ENCODE results near the gene AHI1.
A peak's percentile ranks its signal among the peaks of the same experiment; 100 is the strongest.

The AHI1 gene

DNA sequence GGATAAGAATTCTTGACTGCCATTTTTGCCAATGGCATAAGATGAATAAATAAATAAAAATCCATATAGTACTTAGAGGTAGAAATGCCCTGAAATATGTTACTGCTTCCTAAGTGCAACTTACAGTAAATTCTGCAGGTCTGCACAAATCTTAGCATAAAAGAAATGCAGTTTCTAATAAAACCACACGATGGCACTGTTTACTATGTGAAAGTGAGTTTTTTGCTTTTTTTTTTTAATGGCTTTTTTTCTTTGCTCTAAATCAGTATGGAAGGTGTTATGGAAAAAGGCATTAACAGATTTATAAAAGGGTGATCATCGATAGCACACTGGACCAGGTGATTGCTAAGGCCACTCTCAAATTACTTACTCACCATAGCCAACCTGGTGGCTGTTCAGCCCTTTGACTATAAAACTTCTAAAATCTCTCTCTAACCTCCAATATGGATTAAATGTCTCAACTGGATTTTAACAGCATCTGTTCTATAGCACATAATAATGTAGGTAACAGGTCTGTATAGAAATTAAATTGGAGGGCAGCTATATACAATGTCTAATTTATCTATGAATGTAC lies 45.8 kb downstream of the AHI1 start:
- DNase-seq, result peak in 2 of 5 experiments; percentile 13 to 54

DNA sequence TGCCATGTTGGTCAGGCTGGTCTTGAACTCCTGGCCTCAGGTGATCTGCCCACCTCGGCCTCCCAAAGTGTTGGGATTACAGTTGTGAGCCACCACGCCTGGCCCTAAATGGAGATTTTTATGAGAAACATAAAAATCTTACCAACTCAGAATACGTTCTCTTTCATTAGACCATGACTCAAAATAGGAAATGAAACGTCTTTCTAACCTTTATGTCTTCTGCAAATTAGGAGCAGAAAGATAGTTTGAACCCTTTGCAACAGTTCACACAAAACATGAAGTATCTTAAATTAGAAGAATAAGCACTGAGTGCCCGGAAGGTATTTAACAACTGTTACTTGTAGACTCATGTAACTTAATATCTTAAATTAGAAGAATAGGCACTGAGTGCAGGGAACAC lies 48.3 kb downstream of the AHI1 start:
- peak in 1 of 5 experiments; percentile 28 for DNase-seq

DNA sequence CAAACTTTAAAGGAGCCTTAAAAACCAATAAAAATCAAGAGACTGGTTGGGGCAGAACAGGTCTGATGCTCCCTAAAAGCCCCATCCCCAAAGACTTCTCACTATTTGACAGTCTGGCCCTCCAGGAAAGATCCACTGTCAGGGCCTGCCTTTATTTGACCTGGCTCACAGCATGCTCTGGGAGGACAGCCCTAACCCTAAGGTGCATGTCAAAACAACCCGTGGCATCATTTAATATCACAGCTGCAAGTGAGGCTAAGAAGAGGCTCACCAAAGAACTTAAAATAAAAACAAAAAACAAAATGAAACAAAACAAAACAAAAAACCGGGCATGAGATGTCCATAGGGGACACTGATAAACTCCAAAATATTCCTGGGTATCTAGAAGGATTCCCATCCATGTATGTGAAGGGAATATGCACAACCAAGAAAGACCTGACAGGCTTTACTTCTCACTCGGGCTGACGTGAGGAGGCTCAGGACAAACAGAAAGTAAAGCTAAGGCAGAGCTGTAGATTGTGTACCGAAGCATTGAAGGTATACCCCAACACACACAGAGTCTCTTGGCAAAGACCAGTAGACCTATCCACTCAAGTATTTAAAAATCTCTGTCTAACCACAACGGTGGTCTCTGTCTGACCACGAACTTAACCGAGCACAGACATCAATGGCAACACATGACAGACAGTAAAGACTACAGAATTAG lies 57.3 kb downstream of the AHI1 start:
- peak in 1 of 5 experiments; percentile 49 for DNase-seq

DNA sequence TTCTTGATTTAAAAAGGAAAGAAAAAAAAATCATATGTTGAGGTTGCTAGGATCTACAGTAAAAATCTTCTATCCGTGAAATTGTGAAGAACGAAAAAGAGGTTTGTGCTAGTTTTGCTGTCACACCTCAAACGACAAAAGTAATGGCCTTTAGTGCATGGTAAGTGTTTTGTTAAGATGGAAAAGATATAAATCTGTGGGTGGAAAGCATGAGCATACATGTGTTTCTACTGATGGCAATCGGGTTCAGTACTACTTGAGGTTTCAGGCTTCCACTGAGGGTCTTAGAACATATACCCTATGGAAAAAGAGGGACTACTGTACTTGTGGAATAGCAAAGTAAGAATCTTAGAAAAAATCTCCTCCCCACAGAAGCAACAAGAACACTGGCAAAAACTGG lies 58.0 kb downstream of the AHI1 start:
- DNase-seq, result peak in 1 of 5 experiments; percentile 84

DNA sequence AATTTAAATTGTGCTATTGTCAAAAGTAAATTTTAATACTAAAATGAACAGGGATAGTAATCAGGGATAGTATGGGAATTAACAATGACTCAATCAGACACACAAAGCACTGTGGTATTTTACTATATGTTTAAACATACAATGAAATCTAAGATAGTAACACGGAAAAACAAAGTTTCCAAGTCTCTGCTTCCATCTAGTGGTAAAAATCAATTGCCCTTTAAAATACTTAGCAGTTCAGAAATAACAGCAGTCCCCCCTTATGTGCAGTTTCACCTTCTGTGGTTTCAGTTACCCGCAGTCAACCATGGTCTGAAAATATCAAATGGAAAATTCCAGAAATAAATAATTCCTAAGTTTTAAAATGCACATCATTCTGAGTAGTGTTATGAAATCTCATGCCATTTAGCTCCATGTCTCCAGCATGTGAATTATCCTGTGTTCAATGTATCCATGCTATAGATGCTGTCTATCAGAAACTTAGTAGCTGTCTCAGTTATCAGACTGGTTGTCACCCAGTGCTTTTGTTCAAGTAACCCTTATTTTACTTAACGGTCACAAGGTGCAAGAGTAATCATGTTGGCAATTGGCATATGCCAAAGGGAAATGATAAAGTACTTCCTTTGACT lies 58.5 kb downstream of the AHI1 start:
- peak in 1 of 5 experiments; percentile 70 for DNase-seq

DNA sequence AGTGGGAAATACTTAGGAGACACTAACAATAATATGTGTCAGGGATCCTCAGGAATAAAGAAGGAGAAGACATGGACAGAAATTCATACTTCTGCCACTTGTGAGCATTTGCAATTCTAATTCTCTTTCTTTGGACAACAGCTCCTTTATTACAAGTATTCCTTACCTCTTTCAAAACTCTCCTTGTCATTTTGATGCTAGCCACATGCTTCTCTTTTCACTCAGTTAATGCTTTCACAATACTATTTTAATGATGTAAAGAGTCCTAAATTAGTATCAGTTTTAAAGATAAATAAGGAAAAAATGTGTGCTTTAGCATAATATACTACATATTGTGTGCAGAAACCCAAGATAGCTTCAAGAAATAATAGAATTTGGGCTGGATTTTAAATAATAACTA lies 62.5 kb downstream of the AHI1 start:
- DNase-seq, result no peak

DNA sequence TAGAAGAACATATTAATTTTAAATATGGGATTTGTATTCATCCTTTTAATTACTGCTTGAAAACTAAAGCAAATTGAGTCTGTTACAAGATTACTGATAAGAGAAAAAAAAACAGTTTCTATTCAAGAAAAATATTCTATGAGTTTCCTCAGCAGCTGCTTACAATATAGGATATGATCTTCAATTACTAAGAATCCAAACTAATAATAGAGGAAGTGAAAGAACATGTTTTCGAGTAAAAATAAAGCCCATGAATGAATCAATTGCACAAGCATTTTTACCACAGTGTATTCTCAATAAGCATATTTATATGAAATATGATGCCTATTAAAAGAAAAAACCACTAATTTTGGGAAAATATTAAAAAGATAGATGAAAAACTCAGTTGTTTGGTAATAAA lies 63.4 kb downstream of the AHI1 start:
- peak in 1 of 5 experiments; percentile 14 for DNase-seq

DNA sequence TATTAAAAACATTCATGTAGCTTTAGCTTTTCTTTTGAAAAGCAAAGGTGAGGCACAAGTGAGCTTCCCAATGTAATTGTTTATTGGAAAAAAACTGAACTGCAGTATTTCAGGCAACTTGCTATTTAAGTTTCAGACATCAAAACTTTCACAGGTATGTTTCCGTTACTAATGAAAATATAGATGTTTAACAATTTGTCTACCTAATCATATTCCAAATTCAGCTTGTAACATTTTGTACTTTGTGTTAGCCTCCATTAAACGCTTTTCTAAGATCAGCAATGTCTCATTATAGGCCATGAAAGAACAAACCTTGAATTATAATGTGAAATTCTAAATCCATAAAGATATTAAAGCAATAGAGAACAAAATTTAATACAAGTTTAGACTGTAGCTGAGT lies 69.5 kb downstream of the AHI1 start:
- no peak for DNase-seq

DNA sequence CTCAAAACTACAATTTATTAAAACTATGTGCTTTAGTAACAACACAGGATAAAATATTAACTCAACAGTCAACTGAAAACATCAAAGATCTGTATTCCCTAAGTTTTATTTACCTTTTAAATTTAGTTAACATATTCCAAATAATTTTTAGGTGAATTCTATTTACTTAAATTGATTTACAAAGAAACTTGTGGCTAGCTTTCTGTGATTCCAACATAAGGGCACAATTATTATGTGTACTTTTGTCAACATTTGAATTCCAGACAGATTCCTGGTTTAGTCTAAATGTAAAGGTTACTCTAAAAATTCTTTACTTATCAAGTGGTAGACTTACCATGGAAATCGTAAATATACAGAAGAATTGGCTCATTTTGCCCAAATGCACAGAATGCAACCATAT lies 70.7 kb downstream of the AHI1 start:
- DNase-seq, result no peak

DNA sequence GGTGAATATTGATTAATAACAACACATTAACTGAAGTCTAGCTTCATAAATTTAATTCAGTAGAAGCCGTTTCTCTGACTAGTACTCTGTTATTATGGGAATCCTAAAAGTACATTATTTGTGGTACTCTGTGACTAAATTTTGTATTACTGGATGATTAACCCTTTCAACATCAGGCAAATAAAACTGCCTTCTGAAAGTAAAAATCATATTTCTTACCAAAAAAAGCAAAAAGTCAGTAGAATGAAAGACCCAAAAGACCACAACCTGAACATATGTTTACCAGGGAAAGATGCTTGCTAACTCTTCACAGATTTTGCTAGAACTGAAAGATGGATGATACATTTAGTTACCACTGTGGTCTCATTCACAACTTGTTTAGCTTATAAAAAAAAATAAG lies 73.2 kb downstream of the AHI1 start:
- DNase-seq, result peak in 1 of 5 experiments; percentile 80

DNA sequence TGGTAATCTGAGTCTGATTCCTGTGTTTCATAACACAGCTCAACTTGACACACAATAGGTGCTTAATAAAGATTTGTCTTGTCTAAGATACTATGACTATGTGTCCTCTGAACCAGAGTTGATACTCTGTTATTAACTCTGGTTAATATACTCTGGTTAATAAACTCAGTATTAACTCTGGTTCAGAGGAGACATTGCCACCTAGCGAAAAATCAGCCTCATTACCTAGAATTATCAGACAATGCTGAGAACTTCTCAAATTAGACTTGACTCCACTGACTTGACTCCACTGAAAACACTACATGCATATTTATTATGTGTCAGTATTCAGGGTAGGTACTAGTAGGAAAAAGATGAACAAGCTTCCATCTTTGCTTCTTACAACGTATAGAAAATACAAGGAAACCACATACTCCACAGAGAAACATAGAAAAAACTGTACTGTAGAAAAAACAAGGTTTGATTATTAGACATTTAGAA lies 73.9 kb downstream of the AHI1 start:
- DNase-seq, result peak in 1 of 5 experiments; percentile 70

DNA sequence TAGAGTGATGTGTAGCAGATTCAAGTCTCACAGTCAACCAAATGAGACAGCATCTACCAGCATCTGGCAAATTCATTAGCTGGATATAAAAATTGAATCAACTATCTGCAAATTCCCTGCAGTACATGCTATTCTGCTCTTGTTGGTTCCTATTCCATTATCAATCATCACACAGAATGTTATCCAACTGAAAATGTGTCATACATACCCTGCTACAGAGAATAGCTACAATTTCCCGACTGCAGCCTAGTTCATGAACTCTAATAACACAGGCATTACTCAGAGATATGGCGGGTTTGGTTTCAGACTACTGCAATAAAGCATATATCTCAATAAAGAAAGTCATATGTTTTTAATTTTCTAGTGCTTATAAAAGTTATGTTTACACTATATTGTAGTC lies 78.4 kb downstream of the AHI1 start:
- no peak for DNase-seq

DNA sequence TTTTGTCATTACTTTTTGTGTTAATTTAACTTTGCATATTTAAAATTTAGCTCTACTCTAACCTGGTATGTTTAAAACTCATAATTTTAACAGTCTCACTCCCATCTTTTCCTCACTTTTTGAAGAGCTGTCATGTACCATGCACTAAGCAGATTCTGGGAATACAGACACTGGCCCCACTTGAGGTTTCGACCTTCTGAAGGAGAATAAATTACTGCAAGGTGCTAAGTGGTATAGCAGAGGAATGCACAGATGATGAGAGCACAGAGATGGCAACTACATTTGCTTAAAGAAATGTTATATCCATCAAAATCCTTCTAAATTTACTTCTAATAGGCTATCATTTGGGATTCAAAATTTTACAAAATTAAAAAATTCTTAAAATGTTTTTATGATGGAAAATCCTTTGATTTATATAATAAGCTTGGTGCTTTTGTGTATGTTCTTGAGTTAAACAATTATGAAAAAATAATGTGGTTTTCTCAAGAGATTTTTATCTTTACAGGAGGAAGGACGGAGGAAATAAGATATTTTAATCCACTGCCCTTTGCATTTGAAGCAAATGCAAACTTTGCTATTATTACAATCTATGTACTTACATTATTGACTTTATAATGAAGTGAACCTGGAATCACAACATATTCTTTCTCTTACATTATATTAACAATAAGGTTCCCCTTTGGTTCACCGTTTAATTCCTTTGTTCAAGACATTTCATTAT lies 79.3 kb downstream of the AHI1 start:
- DNase-seq, result no peak

DNA sequence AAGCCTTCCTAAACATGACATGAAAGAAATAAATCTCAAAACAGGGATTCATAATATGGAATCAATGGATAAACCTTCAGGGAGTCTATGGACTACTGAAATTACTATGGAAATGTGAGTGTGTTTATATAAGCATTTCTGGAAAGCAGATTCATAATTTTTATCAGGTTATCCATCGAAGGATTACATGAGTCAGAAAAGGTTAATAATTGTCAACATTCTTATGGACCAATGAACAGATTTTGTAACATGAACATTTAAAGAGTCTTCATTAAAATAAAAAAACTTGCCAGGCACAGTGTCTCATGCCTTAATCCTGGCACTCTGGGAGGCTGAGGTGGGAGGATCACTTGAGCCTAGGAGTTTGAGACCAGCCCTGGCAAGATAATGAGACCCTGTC lies 84.8 kb downstream of the AHI1 start:
- DNase-seq, result no peak

DNA sequence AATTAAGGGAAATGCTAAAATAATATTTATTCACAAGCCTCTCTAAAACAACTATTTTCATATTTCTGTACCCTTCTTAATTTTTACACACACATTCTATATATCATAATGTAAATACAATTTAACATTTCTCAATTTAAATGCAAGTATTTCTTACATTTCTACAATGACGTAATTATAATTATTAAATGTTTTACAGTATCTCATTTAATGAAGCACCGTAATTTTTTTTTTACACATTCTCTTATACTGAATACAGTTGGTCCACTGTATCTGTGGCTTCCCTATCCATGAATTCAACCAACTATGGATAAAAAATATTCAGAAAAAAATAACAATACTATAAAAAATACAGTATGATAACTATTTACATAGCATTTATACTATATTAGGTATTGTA lies 85.7 kb downstream of the AHI1 start:
- no peak for DNase-seq

DNA sequence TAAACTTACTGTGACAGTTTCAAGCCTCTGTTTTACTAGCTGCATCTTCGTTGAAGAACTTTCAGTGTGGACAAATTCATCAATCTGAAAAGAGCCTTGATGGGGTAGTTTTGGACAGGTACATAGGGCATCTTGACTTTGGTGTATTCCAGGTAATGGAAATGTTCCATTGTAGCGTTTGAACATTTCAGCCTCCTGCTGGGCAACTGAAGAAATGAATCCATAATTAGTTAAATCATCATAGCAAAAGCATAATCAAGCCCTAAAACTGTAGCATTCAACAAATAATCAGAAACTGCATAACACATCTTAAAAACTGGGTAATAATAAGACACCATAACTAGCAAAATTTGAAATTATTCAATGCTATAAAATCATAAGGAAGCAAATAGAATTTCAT lies 86.2 kb downstream of the AHI1 start:
- DNase-seq, result no peak

DNA sequence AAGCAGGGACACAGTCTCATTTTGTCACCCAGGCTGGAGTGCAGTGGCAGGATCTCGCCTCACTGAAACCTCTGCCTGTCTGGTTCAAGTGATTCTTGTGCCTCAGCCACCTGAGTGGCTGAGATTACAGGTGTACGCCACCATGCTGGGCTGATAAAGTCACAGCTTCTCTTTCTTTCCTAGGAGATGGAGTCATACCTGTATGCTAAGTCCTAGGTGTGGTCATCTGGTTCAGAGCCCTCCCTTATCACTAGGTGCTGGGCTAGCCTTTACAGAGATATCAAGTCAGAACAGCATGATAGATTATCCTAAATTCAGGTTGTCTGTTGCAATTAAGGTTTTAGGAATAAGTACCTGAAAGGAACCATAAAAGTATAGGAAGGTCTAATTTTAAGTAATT lies 86.7 kb downstream of the AHI1 start:
- DNase-seq, result no peak

DNA sequence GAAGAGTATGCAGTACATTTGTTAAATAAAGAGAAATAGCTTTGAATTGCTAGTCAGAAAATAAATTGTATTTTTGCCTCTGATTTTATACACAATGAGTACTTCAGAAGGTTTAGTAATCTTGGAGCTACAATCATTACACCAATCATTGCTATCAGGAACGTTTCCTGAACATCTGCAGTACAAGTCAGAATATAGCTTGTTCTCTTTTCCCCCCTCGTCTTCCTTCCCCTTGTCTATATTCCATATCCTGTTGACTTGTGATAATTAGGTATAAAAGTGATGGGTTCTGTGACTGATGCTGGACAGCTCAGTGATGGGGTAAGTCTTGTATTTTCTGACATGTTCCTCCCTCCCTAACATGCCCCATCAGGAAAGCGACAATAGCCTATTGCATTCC lies 94.0 kb downstream of the AHI1 start:
- DNase-seq, result no peak

DNA sequence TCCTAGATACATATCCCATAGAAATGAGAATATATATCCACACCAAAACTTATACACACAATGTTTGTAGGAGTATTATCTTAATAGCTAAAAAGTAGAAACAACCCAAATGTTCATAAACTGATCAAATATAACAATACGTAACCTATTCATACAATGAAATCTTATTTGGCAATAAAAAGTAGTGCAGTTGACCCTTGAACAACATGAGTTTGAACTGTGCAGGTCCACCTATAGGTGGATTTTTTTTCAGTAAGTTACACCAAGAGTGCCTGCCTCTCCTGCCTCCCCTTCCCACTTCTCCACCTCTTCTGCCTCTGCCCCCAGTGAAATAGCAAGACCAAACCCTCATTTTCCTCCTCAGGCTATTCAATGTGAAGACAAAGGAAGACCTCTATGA lies 95.2 kb downstream of the AHI1 start:
- no peak for DNase-seq

DNA sequence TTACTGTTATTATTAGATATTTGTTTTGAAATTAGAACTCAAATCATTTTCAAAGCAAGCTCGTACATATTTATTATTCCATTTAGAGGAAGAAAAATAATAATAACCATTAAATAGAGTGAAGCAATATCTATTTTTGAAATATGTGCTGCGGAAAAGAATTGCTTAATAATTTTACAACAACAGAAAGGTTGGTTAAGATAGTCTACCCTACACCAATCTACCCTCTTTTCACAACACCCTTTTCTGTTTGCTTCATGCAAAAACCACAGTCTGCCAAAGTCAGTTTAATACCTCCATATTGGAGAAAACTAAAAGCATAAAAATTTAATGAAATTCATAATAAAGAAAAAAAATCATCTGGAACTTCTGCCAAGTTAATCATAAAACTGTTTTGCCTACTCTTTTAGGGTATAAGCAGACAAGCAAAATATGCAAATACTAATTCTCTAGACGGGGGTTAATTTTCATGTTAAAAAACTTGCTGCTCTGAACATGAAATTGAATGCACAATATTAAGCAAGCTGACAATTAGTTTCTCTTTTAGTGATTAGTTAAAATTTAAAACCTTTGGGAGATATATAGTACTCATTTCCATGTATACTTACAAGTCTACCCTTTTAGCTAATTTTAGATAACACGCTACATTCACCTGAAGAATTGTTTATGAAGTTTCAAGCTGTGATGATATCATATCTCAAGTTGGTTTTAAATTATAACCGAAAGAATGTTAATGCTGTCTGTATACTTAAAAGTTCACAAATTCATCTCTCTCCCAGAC lies 100.2 kb downstream of the AHI1 start:
- DNase-seq, result no peak

DNA sequence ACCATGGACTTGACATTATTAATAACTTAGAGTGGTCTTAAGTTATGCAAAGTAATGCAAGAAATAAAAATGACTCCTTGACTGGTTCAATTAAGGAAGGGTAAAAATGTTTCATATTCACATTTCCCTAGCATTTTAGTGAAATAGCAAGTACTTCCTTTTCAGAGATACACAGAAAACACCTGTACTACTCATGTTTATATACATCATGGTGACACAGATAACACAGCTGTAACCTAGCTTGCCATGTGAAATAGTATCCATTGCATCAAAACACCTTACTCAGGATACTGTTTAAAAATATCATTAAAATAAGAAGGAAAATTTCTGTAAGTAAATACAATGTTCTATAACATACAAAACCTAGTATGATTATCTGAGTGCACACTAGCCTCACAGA lies 102.4 kb downstream of the AHI1 start:
- DNase-seq, result no peak

DNA sequence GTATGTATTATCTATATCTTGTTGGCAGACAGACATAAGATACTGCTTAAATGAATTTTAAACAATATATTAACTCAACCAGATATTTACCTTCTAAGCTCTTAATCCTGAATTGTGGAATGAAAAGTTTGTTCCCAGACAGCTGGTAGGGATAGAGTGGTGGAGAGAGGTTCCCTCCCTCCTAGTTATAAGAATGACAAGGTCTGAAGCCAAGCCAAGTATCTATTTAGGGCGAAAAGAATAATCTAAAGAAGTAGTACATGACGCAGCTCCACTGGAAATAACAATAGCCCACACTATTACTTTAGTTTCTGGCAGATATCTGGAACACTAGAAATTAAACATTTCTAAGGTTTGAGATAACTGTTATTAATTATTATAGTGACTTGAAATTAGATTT lies 104.3 kb downstream of the AHI1 start:
- DNase-seq, result no peak

DNA sequence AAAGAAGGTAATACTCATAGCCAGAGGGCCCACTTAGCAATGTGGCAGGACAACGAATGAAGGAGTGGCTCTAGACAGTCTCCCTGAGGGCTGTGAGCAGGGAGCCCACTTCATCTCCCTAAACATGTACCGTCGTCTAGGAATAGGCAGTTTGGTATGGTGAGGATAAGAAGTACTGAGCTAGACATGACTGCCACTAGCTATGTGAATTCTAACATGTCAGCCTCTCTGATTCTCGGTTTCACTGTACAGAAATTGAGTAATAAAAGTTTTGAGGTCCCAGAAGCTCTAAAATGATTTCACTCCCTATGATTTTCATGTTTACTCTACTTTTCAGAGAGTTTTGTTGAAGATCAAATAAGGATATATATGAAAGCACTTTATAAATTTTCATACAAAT lies 107.1 kb downstream of the AHI1 start:
- DNase-seq, result no peak
